Rectal smooth muscle tissue (tissue), 1 donor: ENCODE data around the gene POM121L12.

Experiments
- H3K27ac ChIP-seq: one replicate; pipeline ENCODE4 v1.7.0; 2013; ENCODE audit warnings: low read depth, low read length, inconsistent platforms
- H3K27me3 ChIP-seq: one replicate; pipeline ENCODE4 v1.7.0; 2013; ENCODE audit warnings: low read length; ENCODE audit not compliant: control insufficient read depth, insufficient read depth
- H3K36me3 ChIP-seq: one replicate; pipeline ENCODE4 v1.7.0; 2013; ENCODE audit warnings: low read length; ENCODE audit not compliant: control insufficient read depth, insufficient read depth
- H3K4me1 ChIP-seq: one replicate; pipeline ENCODE4 v1.7.0; 2013; ENCODE audit warnings: low read length; ENCODE audit not compliant: control insufficient read depth, insufficient read depth
- H3K4me3 ChIP-seq: one replicate; pipeline ENCODE4 v1.7.0; 2013; ENCODE audit warnings: low read length
- H3K9ac ChIP-seq: one replicate; pipeline ENCODE4 v1.7.0; 2013; ENCODE audit warnings: low read length

POM121L12 gene

DNA sequence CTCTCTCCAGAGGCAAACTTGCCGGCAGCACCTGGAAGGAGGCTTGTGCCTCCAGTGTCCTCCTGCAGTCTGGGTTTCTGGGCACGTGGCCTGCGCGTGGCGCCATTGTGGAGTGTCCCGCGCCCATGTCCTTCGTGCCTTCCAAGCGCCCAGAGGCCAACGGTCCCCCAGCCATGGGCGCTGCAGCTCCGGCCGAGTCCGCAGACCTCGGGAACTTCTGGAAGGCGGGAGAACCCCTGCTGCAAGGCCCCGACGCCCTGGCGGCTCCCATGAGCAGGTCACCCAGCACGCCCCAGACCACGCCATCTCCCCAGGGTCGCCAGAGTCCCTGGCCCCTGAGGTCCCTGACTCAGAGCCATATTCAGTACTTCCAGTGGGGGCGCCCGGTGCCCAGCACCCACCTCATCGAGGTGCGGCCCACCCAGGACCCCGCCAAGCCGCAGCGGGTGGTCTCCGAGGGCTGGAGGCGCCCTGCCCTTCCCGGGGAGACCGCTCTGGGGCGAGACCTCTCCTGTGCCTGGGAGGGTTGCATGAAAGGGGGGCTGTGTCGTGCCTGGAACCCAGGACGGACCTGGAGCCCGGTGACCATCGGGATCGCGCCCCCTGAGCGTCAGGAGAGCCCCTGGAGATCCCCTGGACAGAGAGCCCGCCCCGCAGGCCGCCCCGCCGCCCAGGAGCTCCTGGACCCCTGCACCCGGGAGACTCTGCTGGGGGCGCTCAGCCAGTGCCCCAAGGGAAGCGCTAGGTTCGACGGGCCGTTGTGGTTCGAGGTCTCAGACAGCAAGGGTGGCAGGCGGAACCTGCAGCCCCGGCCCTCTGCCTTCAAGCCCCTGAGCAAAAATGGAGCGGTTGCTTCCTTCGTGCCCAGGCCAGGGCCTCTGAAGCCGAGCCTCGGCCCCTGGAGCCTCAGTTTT lies at the start of gene POM121L12:
Gene POM121L12 (plus strand): TSS at position 135 of the 914 bp plus-strand sequence. CDS start 39 bp downstream, at position 174.
- Histone ChIP-seq H3K27me3 (no peaks in the 10 kb centered on the region), H3K4me3 (no peak within 1 kb of the TSS), H3K4me1 (no peaks in the 10 kb centered on the region), H3K9ac (no peak within 1 kb of the TSS), H3K36me3 (no peaks in the 10 kb centered on the region), H3K27ac (no peak within 1 kb of the TSS)

DNA sequence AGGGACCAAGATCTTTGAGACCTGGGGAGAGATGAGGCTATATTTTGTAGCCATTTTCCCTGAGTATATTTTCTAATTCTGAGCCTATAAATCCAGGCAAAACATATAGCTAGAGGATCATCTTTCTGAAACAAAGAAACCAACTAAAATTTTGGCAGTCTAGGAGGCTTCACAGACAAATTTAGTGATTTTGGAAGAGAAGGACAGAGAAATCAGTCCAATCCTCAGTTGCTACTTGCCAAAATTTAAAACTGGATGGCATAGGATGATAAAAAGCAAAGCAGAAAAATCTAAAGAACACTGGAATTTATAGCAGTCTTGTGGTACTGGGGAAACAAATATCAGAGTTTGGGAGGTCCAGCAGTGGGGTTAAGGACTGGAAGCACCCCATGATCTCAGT lies 43.4 kb upstream of the POM121L12 start:
- H3K36me3 ChIP-seq, result no peaks in the 10 kb centered on the region
- H3K4me3 ChIP-seq, result no peak overlapping the region
- H3K4me1 ChIP-seq, result no peaks in the 10 kb centered on the region
- no peak overlapping the region for H3K27ac ChIP-seq
- H3K9ac ChIP-seq, result no peak overlapping the region
- H3K27me3 ChIP-seq, result no peaks in the 10 kb centered on the region

DNA sequence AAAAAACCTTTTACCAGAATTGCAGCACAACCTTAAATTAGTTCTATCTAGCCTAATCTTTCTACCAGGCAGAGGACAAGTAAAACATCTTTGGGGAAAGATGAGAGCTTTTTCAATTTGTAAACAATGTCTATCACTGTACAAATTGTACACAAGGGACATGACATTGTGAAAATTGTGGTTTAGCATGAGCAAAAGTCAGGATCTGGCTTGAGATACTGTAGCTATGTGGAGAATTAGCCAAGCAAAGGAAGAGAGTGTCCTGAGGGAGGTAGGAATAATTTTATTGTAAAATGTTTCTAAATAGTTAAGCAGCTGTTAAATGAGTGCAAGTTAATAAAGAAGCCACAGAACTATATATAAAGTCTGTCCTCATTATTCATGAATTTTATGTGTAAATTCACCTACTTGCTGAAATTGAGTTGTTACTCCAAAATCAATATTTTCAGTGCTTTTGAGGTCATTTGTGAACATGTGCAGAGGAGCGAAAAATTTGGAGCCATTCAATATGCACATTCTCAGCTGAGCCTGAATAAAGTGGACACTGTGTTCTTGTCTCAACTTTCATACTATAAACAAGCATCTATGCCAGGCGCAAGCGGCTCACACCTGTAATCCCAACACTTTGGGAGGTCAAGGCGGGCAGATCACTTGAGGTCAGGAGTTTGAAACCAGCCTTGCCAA lies 42.8 kb upstream of the POM121L12 start:
- Histone ChIP-seq H3K36me3 (no peaks in the 10 kb centered on the region), H3K4me1 (no peaks in the 10 kb centered on the region), H3K27ac (no peak overlapping the region), H3K4me3 (no peak overlapping the region), H3K27me3 (no peaks in the 10 kb centered on the region), H3K9ac (no peak overlapping the region)

DNA sequence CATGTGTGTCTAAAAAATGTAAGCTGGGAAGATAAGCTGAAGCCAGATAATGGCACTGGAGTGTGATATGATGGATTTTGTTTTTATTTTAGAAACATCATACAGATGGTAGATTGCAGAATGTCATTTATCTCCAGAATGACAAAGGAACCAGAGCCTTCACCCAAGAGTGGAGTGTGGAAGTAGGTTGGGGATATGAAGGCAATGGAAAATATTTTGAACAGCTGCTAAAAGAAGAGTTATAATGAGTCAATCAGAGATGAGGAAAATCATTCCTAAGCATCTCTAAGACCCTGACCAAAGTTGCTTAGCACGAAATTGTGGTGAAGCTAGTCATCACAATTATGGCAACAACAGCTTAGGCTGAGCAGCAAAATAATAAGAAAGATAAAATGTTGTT lies 39.8 kb upstream of the POM121L12 start:
- Histone ChIP-seq H3K4me1 (no peaks in the 10 kb centered on the region), H3K9ac (no peak overlapping the region), H3K4me3 (no peak overlapping the region), H3K36me3 (no peaks in the 10 kb centered on the region), H3K27me3 (no peaks in the 10 kb centered on the region), H3K27ac (no peak overlapping the region)

DNA sequence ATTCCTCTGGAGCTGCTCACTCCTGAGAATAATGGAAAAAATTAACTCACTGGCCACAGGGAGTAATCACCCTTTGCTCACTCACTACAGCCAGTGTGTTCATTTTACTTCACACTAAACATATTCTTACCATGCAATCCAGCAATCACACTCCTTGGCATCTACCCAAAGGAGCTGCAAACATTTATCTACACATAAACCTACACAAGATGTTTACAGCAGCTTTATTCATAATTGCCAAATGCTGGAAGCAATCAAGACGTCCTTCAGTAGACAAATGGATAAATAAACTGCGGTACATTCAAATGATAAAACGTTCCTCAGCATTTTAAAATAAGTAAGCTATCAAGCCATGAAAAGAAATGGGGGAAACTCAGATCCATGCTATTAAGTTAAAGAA lies 34.2 kb upstream of the POM121L12 start:
- no peaks in the 10 kb centered on the region for H3K27me3 ChIP-seq
- no peaks in the 10 kb centered on the region for H3K4me1 ChIP-seq
- no peak overlapping the region for H3K4me3 ChIP-seq
- no peaks in the 10 kb centered on the region for H3K36me3 ChIP-seq
- no peak overlapping the region for H3K27ac ChIP-seq
- H3K9ac ChIP-seq, result no peak overlapping the region

DNA sequence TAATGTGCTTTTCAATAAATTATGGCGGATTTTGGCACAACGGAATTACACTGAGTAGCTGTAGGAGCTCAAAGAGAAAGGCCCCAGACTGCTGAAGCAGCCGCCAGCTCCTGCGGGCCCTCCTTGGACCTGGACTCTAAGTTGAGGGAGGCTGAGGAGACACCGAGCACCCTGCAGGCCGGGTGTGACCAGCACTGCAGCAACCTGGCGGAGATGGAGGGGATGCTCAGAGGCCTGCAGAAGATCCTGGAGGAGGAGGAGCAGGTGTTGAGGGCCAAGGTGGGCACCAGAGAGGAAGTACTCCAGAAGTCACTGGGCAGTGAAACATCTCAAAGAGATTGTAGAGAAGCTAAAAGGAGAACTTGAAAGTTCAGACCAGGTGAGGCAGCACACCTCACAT lies 33.0 kb upstream of the POM121L12 start:
- H3K4me1 ChIP-seq, result no peaks in the 10 kb centered on the region
- H3K27me3 ChIP-seq, result no peaks in the 10 kb centered on the region
- no peaks in the 10 kb centered on the region for H3K36me3 ChIP-seq
- H3K4me3 ChIP-seq, result no peak overlapping the region
- H3K9ac ChIP-seq, result no peak overlapping the region
- H3K27ac ChIP-seq, result no peak overlapping the region

DNA sequence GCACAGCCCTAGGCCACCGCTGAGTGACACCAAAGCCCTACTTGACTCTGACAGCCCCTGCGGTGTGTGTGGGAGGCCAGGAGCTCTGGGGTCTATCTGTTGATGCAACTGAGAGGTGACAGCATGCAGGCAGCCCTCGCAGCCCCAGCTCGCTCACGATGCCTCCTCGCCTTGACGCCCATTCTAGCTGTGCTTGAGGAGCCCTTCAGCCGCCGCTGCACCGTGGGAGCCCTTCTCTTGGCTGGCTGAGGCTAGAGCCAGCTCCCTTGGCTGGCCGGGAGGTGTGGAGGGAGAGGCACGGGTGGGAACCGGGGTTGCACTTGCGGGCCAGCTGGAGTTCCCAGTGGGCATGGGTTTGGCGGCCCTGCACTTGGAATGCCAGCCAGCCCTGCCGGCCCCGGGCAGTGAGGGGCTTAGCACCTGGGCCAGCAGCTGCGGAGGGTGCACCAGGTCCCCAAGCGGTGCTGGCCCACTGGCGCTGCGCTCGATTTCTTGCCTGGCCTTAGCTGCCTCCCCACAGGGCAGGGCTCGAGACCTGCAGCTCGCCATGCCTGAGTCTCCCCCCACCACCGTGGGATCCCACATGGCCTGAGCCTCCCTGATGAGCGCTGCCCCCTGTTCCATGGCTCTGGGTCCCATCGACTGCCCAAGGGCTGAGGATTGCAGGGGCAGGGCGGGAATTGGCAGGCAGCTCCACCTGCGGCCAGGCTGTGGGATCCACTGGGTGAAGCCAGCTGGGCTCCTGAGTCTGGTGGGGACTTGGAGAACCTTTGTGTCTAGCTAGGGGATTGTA lies 31.6 kb upstream of the POM121L12 start:
- Histone ChIP-seq H3K27ac (no peak overlapping the region), H3K4me3 (no peak overlapping the region), H3K27me3 (no peaks in the 10 kb centered on the region), H3K36me3 (no peaks in the 10 kb centered on the region), H3K9ac (no peak overlapping the region), H3K4me1 (no peaks in the 10 kb centered on the region)

DNA sequence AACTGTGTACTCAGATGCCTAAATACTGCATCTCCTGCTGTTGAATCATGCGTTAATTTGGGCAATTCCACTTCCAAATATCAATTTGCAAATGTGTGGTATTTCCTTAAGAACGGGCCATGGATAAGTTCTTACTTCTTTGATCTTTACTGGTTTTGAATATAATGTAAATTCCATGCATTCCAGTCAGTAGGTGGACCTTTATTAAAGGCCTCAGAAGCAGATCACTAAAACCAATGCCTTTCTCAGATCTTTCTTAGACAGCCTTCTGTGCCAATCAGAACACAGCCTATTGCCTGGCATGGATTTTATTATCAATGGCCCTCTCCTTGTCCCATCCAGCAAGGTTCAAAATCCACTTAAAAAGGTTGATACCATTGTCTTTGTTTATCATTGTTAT lies 21.5 kb upstream of the POM121L12 start:
- Histone ChIP-seq H3K27me3 (no peaks in the 10 kb centered on the region), H3K27ac (no peak overlapping the region), H3K4me3 (no peak overlapping the region), H3K4me1 (no peaks in the 10 kb centered on the region), H3K36me3 (no peaks in the 10 kb centered on the region), H3K9ac (no peak overlapping the region)

DNA sequence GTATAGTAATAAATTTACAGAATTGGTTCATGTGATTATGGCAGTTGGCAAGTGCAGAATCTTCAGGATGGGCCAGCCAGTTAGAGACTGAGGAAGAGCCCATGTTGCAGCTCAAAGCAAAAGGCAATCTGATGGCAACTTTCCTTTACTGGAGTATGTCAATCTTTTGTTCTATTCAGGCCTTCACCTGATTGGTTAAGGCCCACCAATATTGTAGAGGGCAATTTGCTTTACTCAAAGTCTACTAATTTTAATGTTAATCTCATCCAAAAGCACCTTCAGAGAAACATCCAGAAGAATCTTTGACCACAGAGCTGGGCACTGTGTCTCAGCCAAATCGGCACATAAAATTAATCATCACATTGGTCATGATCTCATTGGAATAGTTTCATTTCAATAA lies 20.0 kb upstream of the POM121L12 start:
- Histone ChIP-seq H3K4me1 (no peaks in the 10 kb centered on the region), H3K27ac (no peak overlapping the region), H3K9ac (no peak overlapping the region), H3K36me3 (no peaks in the 10 kb centered on the region), H3K4me3 (no peak overlapping the region), H3K27me3 (no peaks in the 10 kb centered on the region)

DNA sequence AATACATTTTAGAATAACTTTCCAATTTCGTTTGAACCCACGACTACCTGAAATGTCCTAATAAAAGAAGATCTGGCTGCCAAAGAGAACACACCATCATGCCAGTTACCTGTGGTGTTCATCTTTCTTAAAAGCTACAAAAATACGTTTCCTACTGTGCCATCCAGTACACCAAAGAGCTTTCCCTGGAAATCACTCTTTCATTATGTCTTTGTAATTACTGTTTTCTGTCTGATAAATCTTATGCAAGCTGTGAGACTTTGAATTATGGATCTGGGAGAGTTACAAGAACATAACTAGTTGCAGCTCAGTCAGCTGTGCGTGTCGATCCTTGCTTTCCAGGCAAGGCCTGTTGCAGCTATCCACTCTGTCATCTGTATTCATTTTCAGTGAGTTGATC lies 12.5 kb upstream of the POM121L12 start:
- no peak overlapping the region for H3K9ac ChIP-seq
- no peaks in the 10 kb centered on the region for H3K4me1 ChIP-seq
- H3K4me3 ChIP-seq, result no peak overlapping the region
- no peaks in the 10 kb centered on the region for H3K36me3 ChIP-seq
- no peak overlapping the region for H3K27ac ChIP-seq
- H3K27me3 ChIP-seq, result no peaks in the 10 kb centered on the region

DNA sequence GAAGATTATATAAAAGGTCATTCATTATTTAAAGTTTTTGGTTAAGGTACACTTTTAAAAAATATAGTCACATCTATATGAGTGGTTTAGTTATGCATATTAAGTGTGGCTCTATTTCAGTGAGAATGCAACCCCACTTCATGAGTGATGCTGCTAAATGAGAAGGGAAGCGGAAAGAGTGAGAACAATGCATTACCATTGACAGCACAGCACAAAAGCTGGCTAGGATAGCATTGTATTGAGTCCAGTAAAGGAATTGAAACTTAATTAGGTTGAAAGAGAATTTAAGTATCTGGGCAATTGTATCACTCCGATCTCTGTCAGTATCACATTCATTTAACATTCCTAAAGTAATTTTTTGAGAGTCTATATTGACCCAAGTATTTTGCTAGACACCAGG lies 13.2 kb downstream of the POM121L12 start:
- no peaks in the 10 kb centered on the region for H3K4me1 ChIP-seq
- H3K4me3 ChIP-seq, result no peak overlapping the region
- H3K9ac ChIP-seq, result no peak overlapping the region
- H3K36me3 ChIP-seq, result no peaks in the 10 kb centered on the region
- H3K27me3 ChIP-seq, result no peaks in the 10 kb centered on the region
- H3K27ac ChIP-seq, result no peak overlapping the region

DNA sequence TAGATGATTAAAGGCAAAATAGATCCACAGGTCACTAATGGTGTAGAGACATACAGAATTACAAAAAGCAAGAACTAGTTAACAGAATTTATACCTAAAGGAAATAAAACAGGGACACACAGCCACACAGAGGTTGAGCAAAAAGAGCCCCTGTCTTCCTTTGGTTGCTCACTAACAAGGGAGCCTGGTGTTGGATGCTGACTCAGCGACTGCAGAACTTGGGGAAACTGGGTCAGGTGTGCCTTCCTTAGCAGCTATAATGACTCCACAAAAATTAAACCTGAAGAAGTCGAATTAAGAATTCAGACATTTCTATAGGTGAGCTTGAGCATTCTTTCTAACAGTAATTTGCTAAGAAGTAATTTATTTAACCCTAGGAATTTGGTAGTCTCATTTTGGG lies 15.0 kb downstream of the POM121L12 start:
- Histone ChIP-seq H3K4me3 (no peak overlapping the region), H3K27ac (no peak overlapping the region), H3K9ac (no peak overlapping the region), H3K4me1 (no peaks in the 10 kb centered on the region), H3K27me3 (no peaks in the 10 kb centered on the region), H3K36me3 (no peaks in the 10 kb centered on the region)
